Upper lobe of left lung (tissue), 6 donors: Measurements from ENCODE around the gene ATXN1. TPM values are rescaled to one million over a fixed set of nuclear protein-coding genes. Genes with fewer than 3 reads are reported as not detected.

Experiments
- ATAC-seq, 2 donors: fragments of 200-7000 bp; cut with Tn5 transposase; one replicate each; pipeline ENCODE4 v1.9.1; 2022; ENCODE audit warnings: mild to moderate bottlenecking in 2 of 2, moderate library complexity in 2 of 2; ENCODE audit not compliant: low FRiP score in 2 of 2
- DNase-seq, 2 donors: peaks; one replicate each; pipeline ENCODE4 v3.0.0-alpha.2; 2019 to 2020
- H3K27ac ChIP-seq, 4 donors: fragments of 200-600 bp; sonication (generic); one replicate each; pipeline ENCODE4 v1.5.1; 2016 to 2019
- H3K27me3 ChIP-seq, 4 donors: fragments of 200-600 bp; sonication (generic); one replicate each; pipeline ENCODE4 v1.5.1; 2017 to 2019
- H3K36me3 ChIP-seq, 4 donors: fragments of 200-600 bp; sonication (generic); one replicate each; pipeline ENCODE4 v1.5.1; 2016 to 2019
- H3K4me1 ChIP-seq, 4 donors: fragments of 200-600 bp; sonication (generic); one replicate each; pipeline ENCODE4 v1.5.1; 2018 to 2019
- H3K4me3 ChIP-seq, 4 donors: fragments of 200-600 bp; sonication (generic); one replicate each; pipeline ENCODE4 v1.5.1; 2017 to 2019; ENCODE audit warnings: mild to moderate bottlenecking in 2 of 4, moderate library complexity in 1 of 4
- H3K9me3 ChIP-seq, 4 donors: fragments of 200-600 bp; sonication (generic); one replicate each; pipeline ENCODE4 v1.5.1; 2018 to 2019
- CTCF ChIP-seq, 6 experiments: fragments of 450-650 bp in 4 of 6; fragments of 200-600 bp in 2 of 6; sonication (generic) in 2 of 6; IDR thresholded peaks; one replicate each; pipeline ENCODE4 v1.5.1; 2016 to 2019; ENCODE audit warnings: antibody characterized with exemption in 6 of 6
- EP300 ChIP-seq, 4 donors: sonication (generic); formaldehyde crosslinking; IDR thresholded peaks; one replicate each; pipeline ENCODE4 v1.5.1; 2017; ENCODE audit warnings: antibody characterized with exemption in 4 of 4, control low read depth in 2 of 4
- POLR2A ChIP-seq, 4 donors: fragments of 450-650 bp; IDR thresholded peaks; one replicate each; pipeline ENCODE4 v1.5.1; 2016 to 2017; ENCODE audit warnings: antibody characterized with exemption in 4 of 4, mild to moderate bottlenecking in 2 of 4
- POLR2AphosphoS5 ChIP-seq, 2 donors: sonication (generic); formaldehyde crosslinking; IDR thresholded peaks; one replicate each; pipeline ENCODE4 v1.5.1; 2017; ENCODE audit warnings: antibody characterized with exemption in 2 of 2
- WGBS, 2 donors: methylation state at CpG; one replicate each; pipeline ENCODE4 v1.1.5; 2017 to 2018; 5-methylcytosine and 5-hydroxymethylcytosine counted together
- total RNA-seq, 6 donors: library from RNA; depleted of rRNA in 4 of 6; stranded (reverse); fragments of >200 nt in 4 of 6; gene quantifications; one replicate each; pipeline versions ENCODE4 v1.1.0 to v1.2.1, GENCODE V29; 2016 to 2021
- donor health status: DM: no; HTN: no; CAD: no; lungs with moderate emphysema.
- donor health status: DM: no; HTN: yes; CAD: no; lungs with severe emphysema.

The ATXN1 gene
- total RNA-seq, 6 donors from 2014 or later, result 44.2 to 106 (median 71.7) TPM

GRCh38 chr6:16568128-16568527 is 193.1 kb downstream of the ATXN1 start:
- Histone ChIP-seq H3K36me3 (no peaks in the 10 kb centered on the region), H3K27ac (no peak overlapping the region), H3K4me1 (no peaks in the 10 kb centered on the region), H3K9me3 (no peaks in the 10 kb centered on the region), H3K27me3 (no peaks in the 10 kb centered on the region), H3K4me3 (no peak overlapping the region)
- ATAC-seq (no peak), DNase-seq (no peak)
- WGBS, 2 donors, result 53 to 63% methylated on average over 5 of the region's 5 CpGs
- TF ChIP-seq EP300 (IDR thresholded peaks at IDR 0.05) (no peak), POLR2A (IDR thresholded peaks at IDR 0.05) (no peak)

- Histone ChIP-seq H3K4me1 (no peaks in the 10 kb centered on the region), H3K36me3 (no peaks in the 10 kb centered on the region), H3K27me3 (no peaks in the 10 kb centered on the region), H3K4me3 (no peak overlapping the region), H3K27ac (no peak overlapping the region), H3K9me3 (no peaks in the 10 kb centered on the region)
- no peak for TF ChIP-seq POLR2A (IDR thresholded peaks at IDR 0.05)
- TF ChIP-seq POLR2AphosphoS5 (IDR thresholded peaks at IDR 0.05), result no peak
- no peak for TF ChIP-seq CTCF (IDR thresholded peaks at IDR 0.05)
- no peak for DNase-seq
- WGBS, 2 donors, result 89 to 93% methylated on average over 1 of the region's 1 CpG
- ATAC-seq, result no peak
Measured at GRCh38 chr6:16567071-16567470, 194.2 kb downstream of the ATXN1 start.

- DNase-seq, result no peak
Measured at GRCh38 chr6:16564436-16564835, 196.8 kb downstream of the ATXN1 start.

GRCh38 chr6:16563628-16564240 is 197.5 kb downstream of the ATXN1 start:
- 83 to 89% methylated on average over 10 of the region's 10 CpGs for WGBS, 2 donors
- no peaks in the 10 kb centered on the region for H3K9me3 ChIP-seq
- no peak overlapping the region for H3K27ac ChIP-seq
- H3K36me3 ChIP-seq, result no peaks in the 10 kb centered on the region
- no peak for TF ChIP-seq CTCF (IDR thresholded peaks at IDR 0.05)
- no peak for TF ChIP-seq POLR2AphosphoS5 (IDR thresholded peaks at IDR 0.05)
- TF ChIP-seq POLR2A (IDR thresholded peaks at IDR 0.05), result no peak
- TF ChIP-seq EP300 (IDR thresholded peaks at IDR 0.05), result no peak
- H3K27me3 ChIP-seq, result no peaks in the 10 kb centered on the region
- ATAC-seq (no peak), DNase-seq (no peak)
- H3K4me1 ChIP-seq, result no peaks in the 10 kb centered on the region
- H3K4me3 ChIP-seq, result no peak overlapping the region

More at GRCh38 chr6:16564436-16564835, 196.8 kb downstream of the ATXN1 start:
- WGBS, 2 donors, result 58 to 70% methylated on average over 2 of the region's 2 CpGs
- TF ChIP-seq EP300 (IDR thresholded peaks at IDR 0.05) (no peak), POLR2AphosphoS5 (IDR thresholded peaks at IDR 0.05) (no peak), CTCF (IDR thresholded peaks at IDR 0.05) (no peak), POLR2A (IDR thresholded peaks at IDR 0.05) (no peak)
- Histone ChIP-seq H3K4me1 (no peaks in the 10 kb centered on the region), H3K4me3 (no peak overlapping the region), H3K27me3 (no peaks in the 10 kb centered on the region), H3K9me3 (no peaks in the 10 kb centered on the region), H3K27ac (no peak overlapping the region), H3K36me3 (no peaks in the 10 kb centered on the region)
- ATAC-seq, result no peak

- WGBS, 2 donors, result 87 to 93% methylated on average over 2 of the region's 2 CpGs
- no peak for TF ChIP-seq POLR2A (IDR thresholded peaks at IDR 0.05)
- TF ChIP-seq POLR2AphosphoS5 (IDR thresholded peaks at IDR 0.05), result no peak
- TF ChIP-seq EP300 (IDR thresholded peaks at IDR 0.05), result no peak
- TF ChIP-seq CTCF (IDR thresholded peaks at IDR 0.05), result no peak
- no peak for ATAC-seq
- DNase-seq, result no peak
- Histone ChIP-seq H3K27me3 (no peaks in the 10 kb centered on the region), H3K27ac (no peak overlapping the region), H3K4me3 (no peak overlapping the region), H3K9me3 (no peaks in the 10 kb centered on the region), H3K36me3 (no peaks in the 10 kb centered on the region), H3K4me1 (no peaks in the 10 kb centered on the region)
Measured at GRCh38 chr6:16562498-16562897, 198.8 kb downstream of the ATXN1 start.
